HUES64 (cell line): ENCODE results near the gene NANS.
"Not testable (repeated sequence)": the region's sequence is repeated elsewhere in the genome, so short reads cannot be mapped to it uniquely, and the experiment has no call there.

Experiments
- H3K27ac ChIP-seq: 2 replicates; pipeline ENCODE4 v1.7.0; 2013; ENCODE audit warnings: low read depth, low read length, inconsistent platforms
- H3K27me3 ChIP-seq: 2 replicates; pipeline ENCODE4 v1.6.1; 2013; ENCODE audit warnings: mild to moderate bottlenecking, low read length; ENCODE audit not compliant: insufficient read depth
- H3K36me3 ChIP-seq: 2 replicates; pipeline ENCODE4 v1.6.1; 2013; ENCODE audit warnings: mild to moderate bottlenecking, low read length; ENCODE audit not compliant: insufficient read depth
- H3K4me1 ChIP-seq: 2 replicates; pipeline ENCODE4 v1.6.1; 2013; ENCODE audit warnings: mild to moderate bottlenecking, low read length, moderate library complexity; ENCODE audit not compliant: insufficient read depth
- H3K4me3 ChIP-seq: 2 replicates; pipeline ENCODE4 v1.5.1; 2013; ENCODE audit warnings: mild to moderate bottlenecking, low read length, moderate library complexity
- H3K9ac ChIP-seq: 2 replicates; pipeline ENCODE4 v1.6.1; 2013; ENCODE audit warnings: mild to moderate bottlenecking, low read depth, low read length
- H3K9me3 ChIP-seq: 2 replicates; pipeline ENCODE4 v1.6.1; 2013; ENCODE audit warnings: low read depth, low read length; ENCODE audit not compliant: insufficient read depth
- whole genome bisulfite sequencing: fragments of 150-250, 120-280 bp; methylation state at CpG from one replicate; pipeline ENCODE4 v1.1.7; 2013; ENCODE audit warnings: missing lambda C conversion rate; 5-methylcytosine and 5-hydroxymethylcytosine counted together

Gene NANS

DNA sequence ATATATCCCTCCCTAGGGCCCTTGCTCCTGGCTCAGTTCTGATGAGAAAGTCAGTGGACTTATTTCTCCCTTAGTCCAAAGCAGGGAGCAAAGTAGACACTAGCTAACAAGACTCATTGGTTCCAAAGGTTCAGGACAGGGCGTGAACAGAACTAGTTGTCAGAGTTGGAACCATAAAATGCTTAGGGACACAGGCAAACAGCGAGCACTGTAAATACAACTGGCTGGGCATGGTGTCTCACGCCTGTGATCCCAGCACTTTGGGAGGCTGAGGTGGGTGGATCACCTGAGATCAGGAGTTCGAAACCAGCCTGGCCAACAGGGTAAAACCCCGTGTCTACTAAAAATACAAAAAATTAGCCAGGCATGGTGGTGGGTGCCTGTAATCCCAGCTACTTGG is 36.7 kb upstream of the NANS start:
- H3K4me3 ChIP-seq, H3K27ac ChIP-seq, H3K4me1 ChIP-seq, H3K9ac ChIP-seq, H3K9me3 ChIP-seq, H3K27me3 ChIP-seq: not testable (repeated sequence)
- WGBS = 78% methylated on average over 5 of the region's 5 CpGs
- peaks cover 41% of the 10 kb centered on the region for H3K36me3 ChIP-seq

DNA sequence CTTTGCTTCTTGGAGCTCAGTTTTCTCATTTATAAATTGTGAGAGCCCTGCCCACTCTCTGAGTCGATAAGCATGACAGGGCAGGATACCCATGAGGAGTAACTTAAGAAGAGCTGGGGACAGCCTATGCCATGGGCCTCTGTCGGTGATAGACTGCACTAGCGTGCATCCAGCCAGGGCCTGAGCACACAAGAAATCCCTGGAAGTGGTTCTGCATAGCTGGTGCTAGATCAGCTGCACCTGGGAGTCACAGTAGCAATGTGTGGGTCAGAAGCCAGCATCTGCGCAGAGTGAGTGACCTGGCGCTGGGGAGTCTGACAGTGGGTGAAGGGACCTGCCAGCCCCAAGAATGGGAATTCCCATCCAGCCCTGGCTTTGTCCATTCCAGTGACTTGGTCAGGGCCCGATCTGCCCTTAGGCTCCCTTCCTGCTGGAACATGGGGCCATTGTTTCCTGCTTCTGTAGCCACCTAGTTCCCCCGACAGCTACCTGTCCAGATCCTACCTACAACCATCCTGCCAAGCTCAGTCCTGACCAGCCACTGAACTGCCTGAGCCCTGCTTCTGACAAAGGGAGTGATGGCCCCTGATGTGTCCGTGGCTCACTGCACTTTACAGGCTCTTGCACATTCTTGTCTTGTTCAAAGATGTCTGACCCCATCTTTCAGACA is 35.9 kb upstream of the NANS start:
- no peak overlapping the region for H3K4me3 ChIP-seq
- H3K36me3 ChIP-seq = peaks cover 33% of the 10 kb centered on the region
- no peaks in the 10 kb centered on the region for H3K27me3 ChIP-seq
- H3K27ac ChIP-seq = no peak overlapping the region
- H3K4me1 ChIP-seq = no peaks in the 10 kb centered on the region
- H3K9ac ChIP-seq = no peak overlapping the region
- H3K9me3 ChIP-seq = no peaks in the 10 kb centered on the region
- 93% methylated on average over 8 of the region's 8 CpGs for WGBS

DNA sequence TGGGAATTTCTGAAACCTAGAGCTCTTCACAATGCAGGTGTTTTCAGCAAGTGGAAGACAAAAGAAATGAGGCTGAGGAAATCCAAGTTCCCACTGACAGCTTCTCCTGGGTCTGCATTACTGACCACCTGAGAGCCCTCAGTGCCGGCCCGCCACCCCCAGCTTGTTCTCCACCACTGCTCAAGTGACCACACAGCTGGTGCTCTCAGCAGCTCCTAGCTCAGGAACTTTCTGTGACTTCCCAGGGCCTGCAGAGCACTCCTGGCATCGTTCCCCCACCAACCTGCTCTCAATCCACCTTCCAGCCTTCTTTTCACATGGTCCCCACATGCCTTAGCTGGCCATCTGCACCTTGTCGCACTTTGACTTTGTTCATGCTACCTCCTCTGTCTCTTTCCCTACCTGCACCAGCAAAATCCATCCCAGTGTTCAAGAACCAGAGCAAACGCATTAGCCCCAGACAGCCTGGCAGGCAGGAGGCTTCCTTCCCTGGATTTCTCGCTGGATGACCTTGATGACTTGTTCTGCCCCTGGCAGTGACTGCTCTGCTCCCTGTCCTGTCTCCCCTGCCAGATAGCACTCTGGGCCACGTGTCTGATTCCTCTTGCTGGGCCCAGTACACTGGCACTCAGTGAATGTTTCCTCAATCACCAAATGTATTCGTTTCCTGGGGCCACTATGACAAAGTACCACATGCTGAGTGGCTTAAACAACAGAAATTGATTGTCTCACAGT is 35.1 kb upstream of the NANS start:
- Histone ChIP-seq H3K36me3 (peaks cover 25% of the 10 kb centered on the region), H3K4me1 (no peaks in the 10 kb centered on the region), H3K9me3 (no peaks in the 10 kb centered on the region), H3K9ac (no peak overlapping the region), H3K4me3 (no peak overlapping the region), H3K27me3 (no peaks in the 10 kb centered on the region), H3K27ac (no peak overlapping the region)
- 86% methylated on average over 8 of the region's 8 CpGs for WGBS

DNA sequence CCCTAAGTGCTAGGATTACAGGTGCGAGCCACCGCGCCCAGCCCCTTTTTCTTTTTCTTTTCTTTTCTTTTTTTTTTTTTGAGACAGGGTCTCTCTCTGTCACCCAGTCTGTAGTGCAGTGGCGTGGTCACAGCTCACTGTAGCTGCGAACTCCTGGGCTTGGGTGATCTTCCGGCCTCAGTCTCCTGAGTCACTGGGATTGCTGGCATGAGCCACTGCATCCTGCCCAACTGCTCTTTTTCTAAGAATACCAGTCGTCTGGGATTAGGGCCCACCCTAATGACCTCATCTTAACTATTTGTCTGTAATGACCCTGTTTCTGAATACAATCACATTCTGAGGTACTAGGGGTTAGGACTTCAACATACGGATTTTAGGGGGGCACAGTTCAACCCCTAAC is 34.1 kb upstream of the NANS start:
- Histone ChIP-seq H3K36me3 (peaks cover 15% of the 10 kb centered on the region), H3K27ac (no peak overlapping the region), H3K9ac (no peak overlapping the region), H3K4me1 (no peaks in the 10 kb centered on the region), H3K9me3 (no peaks in the 10 kb centered on the region), H3K4me3 (no peak overlapping the region), H3K27me3 (no peaks in the 10 kb centered on the region)
- 92% methylated on average over 8 of the region's 8 CpGs for WGBS

DNA sequence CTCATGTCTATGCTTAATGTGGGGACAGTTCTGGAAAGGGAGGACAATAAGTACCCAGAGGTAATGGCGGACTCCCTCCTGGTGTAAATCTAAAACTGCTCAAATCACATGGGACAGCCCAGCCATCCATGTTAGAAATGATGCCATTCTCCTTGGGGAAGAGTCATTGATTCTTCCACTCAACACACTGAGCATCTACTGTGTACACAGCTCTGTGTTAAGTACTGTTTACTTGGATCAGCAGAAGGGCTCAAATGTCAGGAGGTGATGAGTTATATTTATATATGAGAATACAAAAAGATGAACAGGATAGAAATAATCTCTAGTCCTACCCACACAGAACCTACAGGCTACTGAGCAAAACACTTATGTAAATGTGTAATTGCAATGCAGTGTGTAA is 31.8 kb upstream of the NANS start:
- WGBS = 90% methylated on average over 1 of the region's 1 CpG
- Histone ChIP-seq H3K9ac (no peak overlapping the region), H3K4me1 (no peaks in the 10 kb centered on the region), H3K36me3 (no peaks in the 10 kb centered on the region), H3K27ac (no peak overlapping the region), H3K9me3 (no peaks in the 10 kb centered on the region), H3K27me3 (no peaks in the 10 kb centered on the region), H3K4me3 (no peak overlapping the region)

DNA sequence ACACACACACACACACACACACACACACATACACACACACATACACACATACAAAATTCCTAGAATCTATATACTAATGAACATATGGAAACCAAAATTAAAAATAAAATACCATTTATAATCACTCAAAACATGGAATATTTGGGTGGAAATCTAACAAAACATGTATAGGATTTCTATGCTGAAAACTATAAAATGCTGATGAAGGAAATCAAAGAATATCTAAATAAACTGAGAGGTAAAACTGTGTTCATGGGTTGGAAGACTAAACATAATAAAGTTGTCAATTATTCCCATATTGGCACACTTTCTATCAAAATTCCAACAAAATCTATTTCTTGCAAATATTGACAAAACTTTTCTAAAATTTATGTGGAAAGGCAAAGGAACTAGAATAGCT is 25.4 kb upstream of the NANS start:
- no peak overlapping the region for H3K27ac ChIP-seq
- no peak overlapping the region for H3K9ac ChIP-seq
- no peaks in the 10 kb centered on the region for H3K36me3 ChIP-seq
- no peak overlapping the region for H3K4me3 ChIP-seq
- peaks cover 11% of the 10 kb centered on the region for H3K27me3 ChIP-seq
- H3K9me3 ChIP-seq = no peaks in the 10 kb centered on the region
- no peaks in the 10 kb centered on the region for H3K4me1 ChIP-seq

DNA sequence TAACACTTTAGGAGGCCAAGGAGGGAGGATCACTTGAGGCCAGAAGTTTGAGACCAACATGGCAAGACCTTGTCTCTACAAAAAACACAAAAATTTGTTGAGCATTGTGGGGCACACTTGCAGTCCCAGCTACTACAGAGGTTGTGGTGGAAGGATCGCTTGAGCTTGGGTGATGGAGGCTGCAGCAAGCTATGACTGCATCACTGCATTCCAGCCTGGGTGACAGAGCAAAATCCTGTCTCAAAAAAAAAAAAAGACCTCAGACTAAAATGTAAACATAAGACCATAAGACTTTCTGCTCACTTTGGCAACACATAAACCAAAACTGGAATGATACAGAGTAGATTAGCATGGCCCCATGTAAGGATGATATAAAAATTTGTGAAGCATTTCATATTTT is 24.6 kb upstream of the NANS start:
- Histone ChIP-seq H3K9ac (no peak overlapping the region), H3K36me3 (no peaks in the 10 kb centered on the region), H3K27ac (no peak overlapping the region), H3K4me3 (no peak overlapping the region), H3K9me3 (no peaks in the 10 kb centered on the region), H3K4me1 (no peaks in the 10 kb centered on the region), H3K27me3 (peaks cover 11% of the 10 kb centered on the region)
- WGBS = 93% methylated on average over 1 of the region's 1 CpG

DNA sequence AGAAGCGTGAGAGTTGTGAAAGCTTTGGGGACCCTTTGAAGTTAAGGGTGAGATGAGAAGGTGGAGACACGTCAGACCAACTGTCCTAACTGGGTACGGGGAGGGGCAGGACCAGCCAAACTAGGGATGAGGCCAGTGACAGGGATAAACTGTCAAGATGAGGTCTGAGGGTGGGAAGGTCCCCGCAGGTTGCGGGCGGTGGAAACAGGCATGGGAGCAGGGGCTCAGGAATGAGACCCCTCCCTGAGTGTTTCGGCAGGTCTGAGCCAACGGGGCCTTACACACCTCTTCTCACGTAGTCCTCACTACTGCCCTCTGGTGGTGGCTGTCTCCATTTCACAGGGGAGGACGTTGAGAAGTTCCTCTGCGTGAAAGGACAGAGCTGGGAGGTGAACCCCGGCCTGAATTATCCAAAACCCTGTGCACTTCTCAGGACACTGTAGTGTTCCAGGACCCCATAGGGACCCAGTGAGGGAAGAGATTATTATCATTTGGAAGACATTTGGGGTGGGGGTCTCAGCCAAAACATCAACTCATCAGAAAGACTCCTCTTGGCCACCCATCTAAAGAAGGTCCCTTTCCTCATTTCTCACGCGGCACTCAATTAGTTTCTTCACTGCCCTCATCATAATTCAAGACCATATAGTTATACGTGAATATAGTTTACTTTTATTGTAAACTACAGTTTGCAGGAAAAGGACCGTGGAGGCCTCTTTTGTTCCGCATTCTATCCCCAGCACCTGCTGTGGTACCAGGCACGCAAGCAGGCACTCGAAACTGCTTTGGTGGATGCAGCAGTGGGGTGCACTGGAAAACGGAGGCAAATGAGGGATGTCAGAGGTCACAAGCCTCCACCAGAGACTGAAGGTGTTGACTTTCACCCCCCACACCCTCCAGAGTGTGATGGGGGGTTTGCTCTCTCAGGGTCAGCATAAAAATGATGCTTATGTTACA is 21.7 kb upstream of the NANS start:
- Histone ChIP-seq H3K9ac (no peak overlapping the region), H3K27ac (no peak overlapping the region), H3K27me3 (peaks cover 11% of the 10 kb centered on the region), H3K4me3 (no peak overlapping the region), H3K4me1 (no peaks in the 10 kb centered on the region), H3K36me3 (no peaks in the 10 kb centered on the region), H3K9me3 (no peaks in the 10 kb centered on the region)
- 46% methylated on average over 20 of the region's 20 CpGs for WGBS

DNA sequence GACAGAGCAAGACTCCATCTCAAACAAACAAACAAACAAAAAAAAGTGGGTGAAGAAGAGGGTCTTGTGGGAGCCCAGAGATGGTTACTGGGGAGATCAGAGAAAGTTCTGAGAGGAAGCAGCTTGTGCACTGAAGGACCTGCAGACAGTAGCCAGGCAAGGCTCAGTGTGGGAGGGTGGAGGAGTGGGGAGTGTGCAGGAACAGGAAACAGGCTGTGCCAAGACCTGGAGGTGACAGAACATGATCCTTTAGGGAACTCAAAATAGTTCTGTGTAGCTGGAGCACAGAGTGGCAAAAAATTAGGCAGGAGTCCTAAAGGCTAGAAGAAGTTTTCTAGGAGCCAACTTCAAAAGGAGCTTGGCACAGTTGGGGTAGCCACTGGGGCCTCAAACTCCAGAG is 19.2 kb upstream of the NANS start:
- H3K4me1 ChIP-seq = no peaks in the 10 kb centered on the region
- peaks cover 11% of the 10 kb centered on the region for H3K27me3 ChIP-seq
- no peaks in the 10 kb centered on the region for H3K9me3 ChIP-seq
- no peaks in the 10 kb centered on the region for H3K36me3 ChIP-seq
- no peak overlapping the region for H3K4me3 ChIP-seq
- no peak overlapping the region for H3K9ac ChIP-seq
- no peak overlapping the region for H3K27ac ChIP-seq

DNA sequence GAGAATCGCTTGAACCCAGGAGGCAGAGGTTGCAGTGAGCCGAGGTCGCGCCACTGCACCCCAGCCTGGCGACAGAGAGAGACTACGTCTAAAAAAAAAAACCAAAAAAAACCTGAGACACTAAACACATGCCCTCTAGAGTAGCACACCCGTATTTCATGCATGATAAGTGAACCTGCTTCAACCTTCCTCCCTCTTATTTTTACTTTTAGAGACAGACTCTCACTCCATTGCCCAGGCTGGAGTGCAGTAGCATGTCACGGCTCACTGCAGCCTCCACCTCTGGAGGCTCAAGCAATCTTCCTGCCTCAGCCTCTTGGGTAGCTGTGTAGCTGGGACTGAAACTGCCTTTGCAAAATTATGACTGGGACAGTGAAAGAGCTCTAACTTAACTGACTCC is 17.6 kb upstream of the NANS start:
- H3K9ac ChIP-seq = no peak overlapping the region
- H3K27ac ChIP-seq = no peak overlapping the region
- no peaks in the 10 kb centered on the region for H3K9me3 ChIP-seq
- no peak overlapping the region for H3K4me3 ChIP-seq
- WGBS = 92% methylated on average over 8 of the region's 8 CpGs
- peaks cover 8% of the 10 kb centered on the region; the same call in 1 of the 2 replicates for H3K27me3 ChIP-seq
- no peaks in the 10 kb centered on the region for H3K4me1 ChIP-seq
- no peaks in the 10 kb centered on the region for H3K36me3 ChIP-seq

DNA sequence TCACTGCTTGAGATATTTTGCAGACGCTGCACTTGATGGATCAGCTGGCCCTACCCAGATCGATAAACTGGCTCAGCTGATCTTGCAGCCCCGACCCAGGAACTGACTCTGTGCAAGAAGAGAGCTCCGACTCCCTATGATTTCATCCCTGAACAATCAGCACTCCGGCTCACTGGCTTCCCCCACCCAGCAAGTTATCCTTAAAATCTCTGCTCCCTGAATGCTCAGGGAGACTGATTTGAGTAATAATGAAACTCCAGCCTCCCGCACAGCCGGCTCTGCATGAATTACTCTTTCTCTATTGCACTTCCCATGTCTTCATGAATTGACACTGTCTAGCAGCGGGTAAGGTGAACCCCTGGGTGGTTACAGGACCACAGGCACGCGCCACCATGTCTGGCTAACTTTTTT is 16.9 kb upstream of the NANS start:
- Histone ChIP-seq H3K4me1 (no peaks in the 10 kb centered on the region), H3K9ac (no peak overlapping the region), H3K27ac (no peak overlapping the region), H3K4me3 (no peak overlapping the region), H3K27me3 (peaks cover 6% of the 10 kb centered on the region; the same call in 1 of the 2 replicates), H3K36me3 (no peaks in the 10 kb centered on the region), H3K9me3 (no peaks in the 10 kb centered on the region)
- 86% methylated on average over 10 of the region's 10 CpGs for WGBS
